Dendritic cell treated with granulocyte-macrophage colony-stimulating factor and Interleukin-4, amounts not matched to agents 40 ng/mL and 50 ng/mL, for 4 days (primary cell): ENCODE measurements around the gene OBSL1.

ENCODE experiments used
- H3K27ac Mint-ChIP-seq: one replicate; pipeline ENCODE4 v1.8.0; 2022; ENCODE audit warnings: mild to moderate bottlenecking, mixed read lengths
- H3K27me3 Mint-ChIP-seq: one replicate; pipeline ENCODE4 v1.8.0; 2022; ENCODE audit warnings: mild to moderate bottlenecking, mixed read lengths
- H3K36me3 Mint-ChIP-seq: one replicate; pipeline ENCODE4 v1.8.0; 2022; ENCODE audit warnings: low read depth, mixed read lengths
- H3K4me1 Mint-ChIP-seq: one replicate; pipeline ENCODE4 v1.8.0; 2022; ENCODE audit warnings: low read depth, mixed read lengths
- H3K4me3 Mint-ChIP-seq: one replicate; pipeline ENCODE4 v1.8.0; 2022; ENCODE audit warnings: mild to moderate bottlenecking, moderate library complexity, mixed read lengths
- H3K9me3 Mint-ChIP-seq: one replicate; pipeline ENCODE4 v1.8.0; 2022; ENCODE audit warnings: mixed read lengths
- intact Hi-C: fragments of 100-400 bp; cut with micrococcal nuclease; formaldehyde crosslinking; loops from one replicate; pipeline ENCODE4 v1.15.0; 2022

The OBSL1 gene

GRCh38 chr2:219516888-219517287 is 54.5 kb downstream of the OBSL1 start:
- no peak overlapping the region for H3K4me3 Mint-ChIP-seq
- peaks cover 18% of the 10 kb centered on the region for H3K4me1 Mint-ChIP-seq
- no peaks in the 10 kb centered on the region for H3K9me3 Mint-ChIP-seq
- H3K36me3 Mint-ChIP-seq: no peaks in the 10 kb centered on the region
- H3K27ac Mint-ChIP-seq: no peak overlapping the region
- peaks cover 97% of the 10 kb centered on the region for H3K27me3 Mint-ChIP-seq
- intact Hi-C loops: no loop called here

- Mint-ChIP-seq H3K36me3 (no peaks in the 10 kb centered on the region), H3K9me3 (no peaks in the 10 kb centered on the region), H3K4me1 (peaks cover 12% of the 10 kb centered on the region), H3K4me3 (no peak overlapping the region), H3K27me3 (peaks cover 97% of the 10 kb centered on the region), H3K27ac (no peak overlapping the region)
- intact Hi-C loops: no loop called here
Measured at GRCh38 chr2:219515874-219516629, 55.3 kb downstream of the OBSL1 start.

- H3K4me1 Mint-ChIP-seq: peaks cover 19% of the 10 kb centered on the region
- no peak overlapping the region for H3K27ac Mint-ChIP-seq
- H3K27me3 Mint-ChIP-seq: peaks cover 97% of the 10 kb centered on the region
- no peak overlapping the region for H3K4me3 Mint-ChIP-seq
- intact Hi-C loops: no loop called here
- no peaks in the 10 kb centered on the region for H3K36me3 Mint-ChIP-seq
- no peaks in the 10 kb centered on the region for H3K9me3 Mint-ChIP-seq
Measured at GRCh38 chr2:219514836-219515235, 56.5 kb downstream of the OBSL1 start.

GRCh38 chr2:219514196-219514761 is 57.1 kb downstream of the OBSL1 start, which contains the start of gene ASIC4:
ASIC4 (plus strand) TSS chr2:219514482; CDS start chr2:219514725, 243 bp downstream.
- Mint-ChIP-seq H3K27me3 (peaks cover 97% of the 10 kb centered on the region), H3K36me3 (no peaks in the 10 kb centered on the region), H3K9me3 (no peaks in the 10 kb centered on the region), H3K4me3 (no peak within 1 kb of the TSS), H3K27ac (no peak within 1 kb of the TSS), H3K4me1 (peaks cover 25% of the 10 kb centered on the region)
- intact Hi-C loops: no loop called here

GRCh38 chr2:219513787-219514186 is 57.6 kb downstream of the OBSL1 start:
- Mint-ChIP-seq H3K4me3 (no peak overlapping the region), H3K27me3 (peaks cover 99% of the 10 kb centered on the region), H3K36me3 (no peaks in the 10 kb centered on the region), H3K9me3 (no peaks in the 10 kb centered on the region), H3K27ac (no peak overlapping the region), H3K4me1 (peaks cover 26% of the 10 kb centered on the region)
- intact Hi-C loops: no loop called here

- intact Hi-C loops: no loop called here
- Mint-ChIP-seq H3K9me3 (no peaks in the 10 kb centered on the region), H3K4me1 (peaks cover 26% of the 10 kb centered on the region), H3K4me3 (no peak overlapping the region), H3K27me3 (peaks cover 96% of the 10 kb centered on the region), H3K27ac (no peak overlapping the region), H3K36me3 (peaks cover under 1% of the 10 kb centered on the region)
Measured at GRCh38 chr2:219512524-219513216, 58.7 kb downstream of the OBSL1 start.

- H3K4me1 Mint-ChIP-seq: peaks cover 20% of the 10 kb centered on the region
- H3K27me3 Mint-ChIP-seq: peaks cover 87% of the 10 kb centered on the region
- intact Hi-C loops: no loop called here
- peaks cover 10% of the 10 kb centered on the region for H3K36me3 Mint-ChIP-seq
- no peak overlapping the region for H3K4me3 Mint-ChIP-seq
- H3K9me3 Mint-ChIP-seq: no peaks in the 10 kb centered on the region
- no peak overlapping the region for H3K27ac Mint-ChIP-seq
Measured at GRCh38 chr2:219511547-219512325, 59.6 kb downstream of the OBSL1 start.

GRCh38 chr2:219510512-219511135 is 60.7 kb downstream of the OBSL1 start:
- Mint-ChIP-seq H3K4me3 (peak overlapping the region; percentile 66), H3K4me1 (peaks cover 19% of the 10 kb centered on the region), H3K27me3 (peaks cover 76% of the 10 kb centered on the region), H3K27ac (peak overlapping the region; percentile 18), H3K9me3 (no peaks in the 10 kb centered on the region), H3K36me3 (peaks cover 21% of the 10 kb centered on the region)
- intact Hi-C loops: no loop called here

GRCh38 chr2:219509780-219510511 is 61.4 kb downstream of the OBSL1 start:
- H3K4me1 Mint-ChIP-seq: peaks cover 19% of the 10 kb centered on the region
- peaks cover 69% of the 10 kb centered on the region for H3K27me3 Mint-ChIP-seq
- peak overlapping the region; percentile 66 for H3K4me3 Mint-ChIP-seq
- H3K27ac Mint-ChIP-seq: peak overlapping the region; percentile 18
- no peaks in the 10 kb centered on the region for H3K9me3 Mint-ChIP-seq
- intact Hi-C loops: no loop called here
- H3K36me3 Mint-ChIP-seq: peaks cover 28% of the 10 kb centered on the region

- Mint-ChIP-seq H3K4me3 (no peak overlapping the region), H3K36me3 (peaks cover 36% of the 10 kb centered on the region), H3K27me3 (peaks cover 61% of the 10 kb centered on the region), H3K4me1 (peaks cover 16% of the 10 kb centered on the region), H3K9me3 (no peaks in the 10 kb centered on the region), H3K27ac (peak overlapping the region; percentile 18)
- intact Hi-C loops: no loop called here
Measured at GRCh38 chr2:219508971-219509779, 62.2 kb downstream of the OBSL1 start.

- intact Hi-C loops: no loop called here
- no peak overlapping the region for H3K27ac Mint-ChIP-seq
- H3K36me3 Mint-ChIP-seq: peaks cover 44% of the 10 kb centered on the region
- H3K9me3 Mint-ChIP-seq: no peaks in the 10 kb centered on the region
- no peak overlapping the region for H3K4me3 Mint-ChIP-seq
- H3K27me3 Mint-ChIP-seq: peaks cover 53% of the 10 kb centered on the region
- H3K4me1 Mint-ChIP-seq: peaks cover 14% of the 10 kb centered on the region
Measured at GRCh38 chr2:219508444-219508734, 63.0 kb downstream of the OBSL1 start.

- Mint-ChIP-seq H3K36me3 (peaks cover 50% of the 10 kb centered on the region), H3K4me1 (peaks cover 14% of the 10 kb centered on the region), H3K9me3 (no peaks in the 10 kb centered on the region), H3K4me3 (no peak overlapping the region), H3K27ac (no peak overlapping the region), H3K27me3 (peaks cover 48% of the 10 kb centered on the region)
- intact Hi-C loops: no loop called here
Measured at GRCh38 chr2:219507581-219508443, 63.5 kb downstream of the OBSL1 start.
